MCF 10A (cell line): ENCODE data around the gene TLL2. TPM values are rescaled to one million over a fixed set of nuclear protein-coding genes. Genes with fewer than 3 reads are reported as not detected.

Source experiments
- Bru-seq: library from RNA; stranded (reverse); fragments of 400-500 nt; gene quantifications from one replicate; lab custom pipeline; 2021; lab: Mats Ljungman, UMichigan
- BruChase-seq, 2 experiments: library from RNA; stranded (reverse); fragments of 400-500 nt; gene quantifications; one replicate each; lab custom pipeline; 2021; lab: Mats Ljungman, UMichigan
- BruUV-seq: library from RNA; stranded (reverse); fragments of 400-500 nt; replicated peaks from 2 replicates; lab custom pipeline; 2021; lab: Mats Ljungman, UMichigan
- CTCF ChIA-PET: fragments of 300-600 bp; sonication (Branson Sonifier 250); formaldehyde crosslinking; extraction: SDS; loops from one replicate; lab custom pipeline; 2021; ENCODE audit warnings: antibody characterized with exemption, inconsistent platforms; lab: Yijun Ruan, JAX
- POLR2A ChIA-PET: fragments of 300-600, 350-650 bp; sonication (Branson Sonifier 250); formaldehyde crosslinking; extraction: SDS; loops from one replicate; lab custom pipeline; 2020; ENCODE audit warnings: antibody characterized with exemption, inconsistent platforms; lab: Yijun Ruan, JAX
- DNase-seq: peaks from one replicate; pipeline ENCODE4 v3.0.0-alpha.2; 2018; ENCODE audit not compliant: unreplicated experiment
- H3K27ac Mint-ChIP-seq: one replicate; pipeline ENCODE4 v1.8.0; 2022; ENCODE audit warnings: mild to moderate bottlenecking, low read depth, mixed read lengths; ENCODE audit not compliant: unreplicated experiment
- H3K27me3 Mint-ChIP-seq: one replicate; pipeline ENCODE4 v1.8.0; 2022; ENCODE audit warnings: mixed read lengths; ENCODE audit not compliant: insufficient read depth, unreplicated experiment
- H3K36me3 Mint-ChIP-seq: one replicate; pipeline ENCODE4 v1.8.0; 2022; ENCODE audit warnings: mild to moderate bottlenecking, moderate library complexity, mixed read lengths; ENCODE audit not compliant: insufficient read depth, unreplicated experiment
- H3K4me1 Mint-ChIP-seq: one replicate; pipeline ENCODE4 v1.8.0; 2022; ENCODE audit warnings: mixed read lengths; ENCODE audit not compliant: insufficient read depth, unreplicated experiment
- H3K4me3 Mint-ChIP-seq: one replicate; pipeline ENCODE4 v1.8.0; 2022; ENCODE audit warnings: mild to moderate bottlenecking, moderate library complexity, mixed read lengths; ENCODE audit not compliant: unreplicated experiment
- H3K9me3 Mint-ChIP-seq: one replicate; pipeline ENCODE4 v1.8.0; 2022; ENCODE audit warnings: mixed read lengths; ENCODE audit not compliant: unreplicated experiment
- intact Hi-C: fragments of 100-400 bp; cut with micrococcal nuclease; formaldehyde crosslinking; loops from 2 replicates; pipeline ENCODE4 v1.14.1; 2022
- long read RNA-seq: library from polyadenylated mRNA; stranded (forward); transcript quantifications from one replicate; pipeline ENCODE4 v2.0.0, GENCODE V29; 2022
- total RNA-seq: library from RNA; stranded (reverse); gene quantifications from 2 replicates; pipeline ENCODE4 v1.2.3, GENCODE V29; 2022
- TF ChIP-seq, protein P1 (sequence below): fragments of 200-600 bp; IDR thresholded peaks from one replicate; pipeline ENCODE4 v1.8.0; 2022; ENCODE audit warnings: antibody characterized with exemption, mild to moderate bottlenecking; ENCODE audit not compliant: unreplicated experiment

Gene TLL2
- total RNA-seq, result 0.20 TPM in 1 of 2 replicates, not detected in the other
- percentile 19 among the genes with signal in this experiment for Bru-seq, nascent RNA
- percentile 59 among the genes with signal in this experiment for BruChase-seq, experiment 1, labeled RNA remaining after a 6-hour chase
- BruChase-seq, experiment 2, labeled RNA remaining after a 2-hour chase, result percentile 36 among the genes with signal in this experiment
- long read RNA-seq, result 0 reads

DNA sequence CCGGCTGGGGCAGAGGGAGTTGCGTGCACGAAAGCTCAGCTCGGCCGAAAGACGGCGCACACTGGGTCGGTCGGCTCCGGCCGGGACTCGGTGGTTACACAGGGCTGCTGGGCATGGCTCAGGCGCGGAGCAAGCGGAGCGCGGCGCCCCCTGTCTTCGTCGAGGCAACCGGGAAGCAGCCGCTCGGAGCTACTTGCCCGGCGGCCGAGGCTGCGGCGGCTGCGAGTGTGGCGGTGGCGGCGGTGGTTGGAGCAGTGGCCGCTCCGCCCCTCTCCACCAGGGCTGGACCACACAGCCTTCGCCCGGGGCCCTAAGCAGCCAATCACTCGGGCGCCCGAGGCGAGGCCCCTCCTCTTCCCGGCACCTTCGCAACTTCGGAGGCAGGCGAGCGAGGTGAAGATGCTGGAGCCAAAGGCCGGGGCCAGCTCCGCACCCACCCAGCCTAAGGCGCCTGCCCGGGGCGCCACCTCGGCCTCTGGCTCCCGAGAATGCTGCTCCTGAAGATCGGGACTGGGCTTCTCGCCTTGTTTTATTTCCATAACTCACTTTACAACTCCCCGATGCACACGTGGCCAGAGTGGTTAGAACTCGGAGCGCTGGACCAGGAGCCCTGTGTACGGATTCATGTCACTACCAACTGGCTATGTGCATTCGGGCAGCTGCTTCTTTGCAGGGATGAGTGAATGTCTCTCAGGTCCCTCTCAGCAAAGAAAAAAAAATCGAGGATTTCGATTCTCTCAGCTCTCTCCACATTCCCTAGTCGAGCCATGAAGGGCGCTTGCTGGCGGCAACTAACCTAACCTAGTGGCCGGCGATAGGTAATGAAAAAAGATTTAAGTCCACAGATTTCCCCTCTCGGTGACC is at the start of gene TLL2:
Gene TLL2, minus strand, starts transcription at position 229 of the 864 bp plus-strand sequence. CDS start 241 bp downstream, outside the sequence.
- TF ChIP-seq, protein P1, sequence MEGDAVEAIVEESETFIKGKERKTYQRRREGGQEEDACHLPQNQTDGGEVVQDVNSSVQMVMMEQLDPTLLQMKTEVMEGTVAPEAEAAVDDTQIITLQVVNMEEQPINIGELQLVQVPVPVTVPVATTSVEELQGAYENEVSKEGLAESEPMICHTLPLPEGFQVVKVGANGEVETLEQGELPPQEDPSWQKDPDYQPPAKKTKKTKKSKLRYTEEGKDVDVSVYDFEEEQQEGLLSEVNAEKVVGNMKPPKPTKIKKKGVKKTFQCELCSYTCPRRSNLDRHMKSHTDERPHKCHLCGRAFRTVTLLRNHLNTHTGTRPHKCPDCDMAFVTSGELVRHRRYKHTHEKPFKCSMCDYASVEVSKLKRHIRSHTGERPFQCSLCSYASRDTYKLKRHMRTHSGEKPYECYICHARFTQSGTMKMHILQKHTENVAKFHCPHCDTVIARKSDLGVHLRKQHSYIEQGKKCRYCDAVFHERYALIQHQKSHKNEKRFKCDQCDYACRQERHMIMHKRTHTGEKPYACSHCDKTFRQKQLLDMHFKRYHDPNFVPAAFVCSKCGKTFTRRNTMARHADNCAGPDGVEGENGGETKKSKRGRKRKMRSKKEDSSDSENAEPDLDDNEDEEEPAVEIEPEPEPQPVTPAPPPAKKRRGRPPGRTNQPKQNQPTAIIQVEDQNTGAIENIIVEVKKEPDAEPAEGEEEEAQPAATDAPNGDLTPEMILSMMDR, result peak; percentile 30
- no TSS peak for BruUV-seq
- ChIA-PET CTCF (interaction anchor here (0.6 to 4.9 kb wide), 26 partner anchors 9 to 672 kb away, joined by 3 to 56 read pairs (median 4); no protein-coding TSS in a partner anchor), POLR2A (interaction anchor here (0.9 to 3.0 kb wide), 4 partner anchors 12 to 28 kb away, joined by 3 to 13 read pairs (median 5); no protein-coding TSS in a partner anchor)
- H3K4me1 Mint-ChIP-seq, result peaks cover 8% of the 10 kb centered on the region
- H3K9me3 Mint-ChIP-seq, result no peaks in the 10 kb centered on the region
- intact Hi-C loops, result loop anchor here (1.0 to 5.0 kb wide), 2 partner anchors 44 to 228 kb away; no protein-coding TSS in a partner anchor
- peaks cover 7% of the 10 kb centered on the region for H3K36me3 Mint-ChIP-seq
- H3K27ac Mint-ChIP-seq, result no peak within 1 kb of the TSS
- DNase-seq, result peak; percentile 87
- H3K4me3 Mint-ChIP-seq, result peak within 1 kb of the TSS; percentile 54
- H3K27me3 Mint-ChIP-seq, result no peaks in the 10 kb centered on the region

DNA sequence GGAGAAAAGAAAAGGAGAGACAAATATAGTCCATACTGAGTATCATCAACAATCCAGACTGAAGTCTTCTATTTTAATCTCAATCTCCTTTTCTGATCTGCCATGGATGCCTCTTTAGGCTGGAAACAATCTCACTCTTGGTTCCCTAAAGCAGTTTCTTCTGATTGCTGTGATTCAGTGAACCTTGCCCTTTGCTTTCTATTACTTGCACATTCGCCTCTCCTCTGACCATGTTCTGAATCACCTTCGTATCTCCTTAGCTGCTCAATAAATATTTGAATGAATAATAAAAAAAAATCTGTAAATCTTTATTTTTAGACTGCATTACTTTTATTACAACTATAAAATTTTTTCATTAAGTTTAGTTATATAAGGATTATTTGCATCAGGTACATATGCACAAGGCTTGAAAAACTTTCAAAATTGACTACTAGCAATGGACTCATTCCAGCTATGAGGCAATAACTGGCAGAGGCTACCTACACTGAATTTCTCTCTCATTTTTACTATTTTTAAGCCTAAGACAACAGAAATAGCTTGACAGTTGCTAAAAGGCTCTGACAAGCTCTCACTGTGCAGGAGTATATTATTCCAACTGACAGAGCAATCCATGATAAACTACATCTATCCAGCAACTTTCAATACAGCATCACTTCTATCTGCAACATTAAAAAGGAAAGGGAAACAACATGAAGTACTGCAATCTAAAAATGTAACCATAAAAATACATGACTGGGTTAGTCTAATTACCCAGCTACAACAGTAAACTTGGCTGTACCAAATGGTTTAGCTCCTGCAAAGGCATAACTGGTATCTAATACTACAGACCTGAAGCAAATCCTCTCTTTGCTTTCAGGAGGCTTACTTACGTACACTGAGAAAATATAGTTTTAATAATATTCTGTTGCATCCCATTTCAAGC is 47.5 kb upstream of the TLL2 start:
- Mint-ChIP-seq H3K27ac (no peak overlapping the region), H3K27me3 (no peaks in the 10 kb centered on the region), H3K4me3 (no peak overlapping the region), H3K4me1 (peaks cover 15% of the 10 kb centered on the region), H3K36me3 (peaks cover 34% of the 10 kb centered on the region), H3K9me3 (no peaks in the 10 kb centered on the region)
- intact Hi-C loops, result no loop called here
- ChIA-PET CTCF (interaction anchor here (0.6 to 1.4 kb wide), 4 partner anchors 47 to 203 kb away, joined by 3 to 5 read pairs (median 3); partner anchors contain the start of gene TLL2), POLR2A (interaction anchor here (2.3 kb wide), 1 partner anchor 12 kb away, joined by 8 read pairs; no protein-coding TSS in a partner anchor)
- TF ChIP-seq, protein P1, result no peak
- peak; percentile 15 for DNase-seq
- BruUV-seq, result no TSS peak

DNA sequence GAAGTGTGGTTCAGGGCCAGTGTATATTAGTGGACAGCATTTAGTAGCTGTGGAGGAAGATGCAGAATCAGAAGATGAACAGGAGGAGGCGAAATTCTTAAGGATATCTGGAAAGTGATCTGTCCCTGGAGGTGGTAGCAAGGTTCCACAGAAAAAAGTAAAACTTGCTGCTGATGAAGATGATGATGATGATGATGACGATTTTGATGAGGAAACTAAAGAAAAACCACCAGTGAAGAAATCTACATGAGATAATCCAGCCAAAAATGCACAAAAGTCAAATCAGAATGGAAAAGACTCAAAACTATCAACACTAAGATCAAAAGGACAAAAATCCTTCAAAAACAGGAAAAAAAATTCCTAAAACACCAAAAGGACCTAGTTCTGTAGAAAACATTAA is 46.8 kb upstream of the TLL2 start:
- POLR2A ChIA-PET, result no interaction called here
- no TSS peak for BruUV-seq
- CTCF ChIA-PET, result interaction anchor here (0.6 to 1.0 kb wide), 3 partner anchors 16 to 549 kb away, joined by 3 to 4 read pairs (median 3); partner anchors contain the start of gene TLL2

More for the DNA sequence above, 46.8 kb upstream of the TLL2 start:
- H3K27ac Mint-ChIP-seq, result no peak overlapping the region
- no peaks in the 10 kb centered on the region for H3K27me3 Mint-ChIP-seq
- TF ChIP-seq, protein P1, result no peak
- H3K4me1 Mint-ChIP-seq, result peaks cover 9% of the 10 kb centered on the region
- peaks cover 31% of the 10 kb centered on the region for H3K36me3 Mint-ChIP-seq
- intact Hi-C loops, result no loop called here
- no peak overlapping the region for H3K4me3 Mint-ChIP-seq
- DNase-seq, result no peak
- no peaks in the 10 kb centered on the region for H3K9me3 Mint-ChIP-seq
